B cell (primary cell): ENCODE results near the gene NTHL1. TPM values are rescaled to one million over a fixed set of nuclear protein-coding genes. Genes with fewer than 3 reads are reported as not detected.

Source experiments
- ATAC-seq: fragments of 200-7000 bp; cut with Tn5 transposase; one replicate; pipeline ENCODE4 v1.10.0; 2021; ENCODE audit warnings: low read depth, mild to moderate bottlenecking, moderate number of reproducible peaks, moderate library complexity
- CTCF ChIA-PET: fragments of 350-600 bp; sonication (Branson Sonifier 250); formaldehyde crosslinking; loops from one replicate; lab custom pipeline; 2021; ENCODE audit warnings: antibody characterized with exemption, inconsistent platforms; lab: Charles Lee
- POLR2A ChIA-PET: fragments of 350-600 bp; sonication (Branson Sonifier 250); formaldehyde crosslinking; loops from one replicate; lab custom pipeline; 2021; ENCODE audit warnings: antibody characterized with exemption; lab: Charles Lee
- DNase-seq: peaks from one replicate; pipeline ENCODE4 v3.0.0; 2013
- H2AFZ ChIP-seq: 2 replicates; pipeline ENCODE4 v1.6.1; 2012; ENCODE audit warnings: mild to moderate bottlenecking, low read depth, low read length; ENCODE audit not compliant: insufficient read depth, poor library complexity, severe bottlenecking
- H3K27ac ChIP-seq, 2 donors: 1 replicate in 1 of 2; 2 replicates in 1 of 2; pipeline ENCODE4 v1.5.1; 2012 to 2013; ENCODE audit warnings: low read length in 2 of 2, mild to moderate bottlenecking in 2 of 2, moderate library complexity in 1 of 2
- H3K27me3 ChIP-seq, 4 experiments: fragments of 200-600 bp in 1 of 4; sonication (generic) in 1 of 4; replicated peaks in 1 of 4; 1 replicate in 2 of 4; 2 replicates in 2 of 4; pipeline versions ENCODE4 v1.6.1 to v1.7.0; 2013 to 2016; ENCODE audit warnings: low read length in 3 of 4, mild to moderate bottlenecking in 2 of 4, mixed read lengths in 1 of 4, moderate library complexity in 1 of 4; ENCODE audit not compliant: insufficient read depth in 4 of 4, control insufficient read depth in 3 of 4; ENCODE audit errors: control extremely low read depth in 1 of 4
- H3K36me3 ChIP-seq, 2 experiments: replicated peaks in 1 of 2; 1 replicate in 1 of 2; 2 replicates in 1 of 2; pipeline versions ENCODE4 v1.6.1 to v1.7.1; 2013; ENCODE audit warnings: low read length in 1 of 2; ENCODE audit not compliant: insufficient read depth in 2 of 2, control insufficient read depth in 1 of 2; ENCODE audit errors: control extremely low read depth in 1 of 2, extremely low read depth in 1 of 2
- H3K4me1 ChIP-seq, 2 donors: fragments of 200-600 bp in 1 of 2; sonication (generic) in 1 of 2; 1 replicate in 1 of 2; 2 replicates in 1 of 2; pipeline versions ENCODE4 v1.5.1 to v1.6.1; 2013 to 2017; ENCODE audit warnings: low read length in 2 of 2; ENCODE audit not compliant: control insufficient read depth in 2 of 2, insufficient read depth in 2 of 2
- H3K4me2 ChIP-seq: replicated peaks from 2 replicates; pipeline ENCODE3; 2012; ENCODE audit warnings: mild to moderate bottlenecking, low read depth, low read length; ENCODE audit not compliant: poor library complexity, severe bottlenecking
- H3K4me3 ChIP-seq, 5 experiments: fragments of 200-600 bp in 1 of 5; sonication (generic) in 1 of 5; 1 replicate in 3 of 5; 2 replicates in 2 of 5; pipeline versions ENCODE4 v1.5.1 to v1.7.0; 2011 to 2016; ENCODE audit warnings: low read length in 4 of 5, mild to moderate bottlenecking in 4 of 5, low read depth in 2 of 5, control low read depth in 1 of 5, moderate library complexity in 1 of 5; ENCODE audit not compliant: insufficient read depth in 1 of 5; ENCODE audit errors: control extremely low read depth in 1 of 5, extremely low read depth in 1 of 5
- H3K79me2 ChIP-seq: fragments of 200-600 bp; sonication (generic); one replicate; pipeline ENCODE4 v1.6.0; 2016; ENCODE audit warnings: low read length; ENCODE audit not compliant: control insufficient read depth, insufficient read depth
- H3K9ac ChIP-seq: fragments of 200-600 bp; sonication (generic); 2 replicates; pipeline ENCODE4 v1.6.1; 2017; ENCODE audit warnings: mild to moderate bottlenecking, low read length, moderate library complexity
- H3K9me3 ChIP-seq, 3 donors: one replicate each; pipeline versions ENCODE4 v1.6.1 to v1.7.1; 2013; ENCODE audit warnings: low read length in 2 of 3; ENCODE audit not compliant: control insufficient read depth in 2 of 3, insufficient read depth in 1 of 3; ENCODE audit errors: control extremely low read depth in 1 of 3
- H4K20me1 ChIP-seq: 2 replicates; pipeline ENCODE4 v1.6.0; 2012; ENCODE audit warnings: mild to moderate bottlenecking, low read length; ENCODE audit not compliant: insufficient read depth, control insufficient read depth, poor library complexity, severe bottlenecking
- H3K27ac Mint-ChIP-seq: one replicate; pipeline ENCODE4 v1.8.0; 2021; ENCODE audit warnings: mixed read lengths
- H3K27me3 Mint-ChIP-seq: one replicate; pipeline ENCODE4 v1.8.0; 2021; ENCODE audit warnings: mixed read lengths
- H3K4me1 Mint-ChIP-seq: one replicate; pipeline ENCODE4 v1.8.0; 2021; ENCODE audit warnings: mixed read lengths
- H3K4me3 Mint-ChIP-seq: one replicate; pipeline ENCODE4 v1.8.0; 2021; ENCODE audit warnings: mixed read lengths
- H3K9me3 Mint-ChIP-seq: one replicate; pipeline ENCODE4 v1.8.0; 2022; ENCODE audit warnings: mixed read lengths; ENCODE audit not compliant: insufficient read depth
- EZH2 ChIP-seq: IDR thresholded peaks from 2 replicates; pipeline ENCODE4 v1.6.1; 2012; ENCODE audit warnings: borderline replicate concordance, low read depth, mild to moderate bottlenecking, moderate library complexity, low read length; ENCODE audit not compliant: insufficient read depth, poor library complexity, severe bottlenecking
- whole genome bisulfite sequencing: methylation state at CpG from one replicate; pipeline ENCODE4 v1.1.5; 2013; ENCODE audit warnings: missing lambda C conversion rate; ENCODE audit not compliant: insufficient coverage; 5-methylcytosine and 5-hydroxymethylcytosine counted together
- intact Hi-C: fragments of 100-400 bp; cut with micrococcal nuclease; formaldehyde crosslinking; loops from one replicate; pipeline ENCODE4 v1.10.0; 2022
- polyA plus RNA-seq: library from polyadenylated mRNA; depleted of rRNA; stranded (reverse); fragments of >200 nt; gene quantifications from 2 replicates; pipeline ENCODE4 v1.2.3, GENCODE V29; 2012
- total RNA-seq, 2 donors: library from RNA; stranded (reverse); fragments of 120-200 nt in 1 of 2; gene quantifications; 1 replicate in 1 of 2; 2 replicates in 1 of 2; pipeline versions ENCODE4 v1.2.3 to v1.2.4, GENCODE V29; 2013 to 2022
- TF ChIP-seq, protein P1 (sequence below): fragments of 200-600 bp; IDR thresholded peaks from one replicate; pipeline ENCODE4 v1.8.0; 2022; ENCODE audit warnings: antibody characterized with exemption, mild to moderate bottlenecking

NTHL1 gene
- total and polyA plus RNA-seq, 2 donors (not counting 1 experiment from before 2014, with no cell fraction given): 17.5 to 27.6 TPM

DNA sequence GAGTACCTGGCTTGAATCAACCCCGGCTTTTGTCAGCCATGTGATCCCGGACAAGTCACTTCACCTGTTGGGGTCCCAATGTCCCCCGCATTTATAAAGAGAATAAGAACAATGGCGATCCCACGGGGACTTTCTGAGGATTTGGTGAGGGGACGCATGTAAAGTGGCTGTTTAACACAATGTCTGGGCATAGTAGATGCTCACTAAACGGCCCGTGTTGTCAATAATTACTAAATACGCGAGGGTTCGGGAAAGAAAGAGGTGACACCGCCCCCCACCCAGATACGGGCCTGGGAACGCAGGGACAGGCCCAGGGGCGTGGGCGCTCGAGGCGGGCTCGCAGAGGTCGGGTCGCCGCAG lies 56.1 kb downstream of the NTHL1 start:
- H2AFZ ChIP-seq: peak overlapping the region; percentile 0
- TF ChIP-seq EZH2: no peak
- TF ChIP-seq, protein P1, sequence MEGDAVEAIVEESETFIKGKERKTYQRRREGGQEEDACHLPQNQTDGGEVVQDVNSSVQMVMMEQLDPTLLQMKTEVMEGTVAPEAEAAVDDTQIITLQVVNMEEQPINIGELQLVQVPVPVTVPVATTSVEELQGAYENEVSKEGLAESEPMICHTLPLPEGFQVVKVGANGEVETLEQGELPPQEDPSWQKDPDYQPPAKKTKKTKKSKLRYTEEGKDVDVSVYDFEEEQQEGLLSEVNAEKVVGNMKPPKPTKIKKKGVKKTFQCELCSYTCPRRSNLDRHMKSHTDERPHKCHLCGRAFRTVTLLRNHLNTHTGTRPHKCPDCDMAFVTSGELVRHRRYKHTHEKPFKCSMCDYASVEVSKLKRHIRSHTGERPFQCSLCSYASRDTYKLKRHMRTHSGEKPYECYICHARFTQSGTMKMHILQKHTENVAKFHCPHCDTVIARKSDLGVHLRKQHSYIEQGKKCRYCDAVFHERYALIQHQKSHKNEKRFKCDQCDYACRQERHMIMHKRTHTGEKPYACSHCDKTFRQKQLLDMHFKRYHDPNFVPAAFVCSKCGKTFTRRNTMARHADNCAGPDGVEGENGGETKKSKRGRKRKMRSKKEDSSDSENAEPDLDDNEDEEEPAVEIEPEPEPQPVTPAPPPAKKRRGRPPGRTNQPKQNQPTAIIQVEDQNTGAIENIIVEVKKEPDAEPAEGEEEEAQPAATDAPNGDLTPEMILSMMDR: no peak
- ATAC-seq (no peak), DNase-seq (no peak)
- no peaks in the 10 kb centered on the region for H3K79me2 ChIP-seq
- H3K27ac ChIP-seq: peak overlapping the region; percentile 86 to 92
- H3K4me3 ChIP-seq: peak overlapping the region in 4 of 5 experiments; percentile 51 to 93 (median 69)
- ChIA-PET POLR2A (interaction anchor here (0.6 to 3.0 kb wide), 15 partner anchors 9 to 755 kb away, joined by 3 to 36 read pairs (median 5); partner anchors contain the start of genes ECI1, MSRB1, PDPK1 and RPS2), CTCF (interaction anchor here (1.2 to 5.5 kb wide), 4 partner anchors 13 to 163 kb away, joined by 3 to 32 read pairs (median 4); partner anchors contain the start of genes RPS2 and TRAF7)
- no peaks in the 10 kb centered on the region for H3K36me3 ChIP-seq
- peak overlapping the region; percentile 100 for H3K4me2 ChIP-seq
- H3K4me3 Mint-ChIP-seq: peak overlapping the region; percentile 91
- peaks cover 33% of the 10 kb centered on the region for H3K4me1 Mint-ChIP-seq
- peaks cover 24 to 35% of the 10 kb centered on the region in 2 donors for H3K4me1 ChIP-seq
- peaks cover 0 to 13% (median 0%) of the 10 kb centered on the region in 3 donors for H3K9me3 ChIP-seq
- no peaks in the 10 kb centered on the region for H4K20me1 ChIP-seq
- H3K27me3 ChIP-seq: no peaks in the 10 kb centered on the region
- intact Hi-C loops: loop anchor here (1.0 to 10.0 kb wide), 4 partner anchors 8 to 786 kb away; partner anchors contain the start of genes ELOB, MSRB1 and RPS2
- no peaks in the 10 kb centered on the region for H3K9me3 Mint-ChIP-seq
- peak overlapping the region; percentile 97 for H3K27ac Mint-ChIP-seq
- WGBS: 10% methylated on average over 22 of the region's 22 CpGs
- H3K9ac ChIP-seq: peak overlapping the region; percentile 53
- H3K27me3 Mint-ChIP-seq: no peaks in the 10 kb centered on the region

DNA sequence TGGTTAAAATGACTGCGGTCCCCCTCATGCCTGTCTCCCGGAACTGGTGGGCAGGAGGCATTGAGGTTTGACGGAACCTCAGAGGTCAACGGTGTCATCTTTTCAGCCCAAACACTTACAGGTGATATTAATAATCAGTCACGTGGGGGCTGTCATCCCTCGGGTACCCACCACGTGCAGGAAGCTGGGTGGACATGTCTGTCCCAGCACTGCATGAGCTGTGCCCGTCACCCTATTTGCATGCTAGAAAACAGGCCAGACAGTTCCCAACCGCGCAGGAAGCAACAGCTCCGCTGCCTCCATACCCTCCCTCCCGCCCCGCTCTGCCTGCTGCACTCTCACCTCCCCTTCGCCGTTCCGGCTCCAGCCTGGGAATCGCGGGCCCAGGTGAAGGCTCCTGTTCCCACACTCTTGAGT lies 56.5 kb downstream of the NTHL1 start:
- intact Hi-C loops: loop anchor here (1.0 to 10.0 kb wide), 4 partner anchors 8 to 786 kb away; partner anchors contain the start of genes ELOB, MSRB1 and RPS2
- H3K9me3 Mint-ChIP-seq: no peaks in the 10 kb centered on the region
- Histone ChIP-seq H3K4me2 (peak overlapping the region; percentile 100), H3K4me1 (peaks cover 24 to 35% of the 10 kb centered on the region in 2 donors), H3K9ac (peak overlapping the region; percentile 90), H4K20me1 (no peaks in the 10 kb centered on the region), H3K79me2 (no peaks in the 10 kb centered on the region), H3K9me3 (peaks cover 0 to 13% (median 0%) of the 10 kb centered on the region in 3 donors), H2AFZ (peak overlapping the region; percentile 56), H3K27ac (peak overlapping the region; percentile 86 to 92), H3K27me3 (no peaks in the 10 kb centered on the region), H3K36me3 (peaks cover 0 to under 1% of the 10 kb centered on the region in 2 experiments), H3K4me3 (peak overlapping the region in 4 of 5 experiments; percentile 65 to 93 (median 69))
- no peaks in the 10 kb centered on the region for H3K27me3 Mint-ChIP-seq
- 0% methylated on average over 18 of the region's 18 CpGs for WGBS
- ChIA-PET POLR2A (interaction anchor here (0.6 to 3.0 kb wide), 13 partner anchors 8 to 260 kb away, joined by 3 to 36 read pairs (median 5); partner anchors contain the start of genes ECI1, MSRB1, RNF151 and RPS2), CTCF (interaction anchor here (0.6 to 5.5 kb wide), 6 partner anchors 13 to 451 kb away, joined by 3 to 32 read pairs (median 4); partner anchors contain the start of genes RPS2 and TRAF7)
- peak overlapping the region; percentile 97 for H3K27ac Mint-ChIP-seq
- H3K4me1 Mint-ChIP-seq: peaks cover 33% of the 10 kb centered on the region
- H3K4me3 Mint-ChIP-seq: peak overlapping the region; percentile 91
- ATAC-seq (peak; percentile 54), DNase-seq (peak; percentile 89)
- TF ChIP-seq EZH2: no peak
- TF ChIP-seq, protein P1: no peak
